A549 (cell line): ENCODE results near the gene CEBPE.

Source experiments
- CTCF ChIP-seq: fragments of >200 bp; sonication (Bioruptor Twin); formaldehyde crosslinking; IDR thresholded peaks from 3 replicates; pipeline ENCODE4 v1.5.1; 2016
- RNF2 ChIP-seq: fragments of 200-600 bp; sonication (generic); IDR thresholded peaks from 2 replicates; pipeline ENCODE4 v1.6.1; 2016; ENCODE audit warnings: low read depth, mild to moderate bottlenecking, antibody characterized with exemption, moderate library complexity, borderline replicate concordance

GRCh38 chr14:23162800-23163199 is 43.7 kb upstream of the CEBPE start:
- no peak for TF ChIP-seq CTCF
- no peak for TF ChIP-seq RNF2
